Endothelial cell (in vitro differentiated cells): ENCODE results near the gene MON1A. TPM values are rescaled to one million over a fixed set of nuclear protein-coding genes. Genes with fewer than 3 reads are reported as not detected.
A peak's percentile ranks its signal among the peaks of the same experiment; 100 is the strongest.
"Not testable (repeated sequence)": the region's sequence is repeated elsewhere in the genome, so short reads cannot be mapped to it uniquely, and the experiment has no call there.

ENCODE experiments used
- DNase-seq: peaks from one replicate; pipeline ENCODE4 v3.0.0; 2021; ENCODE audit warnings: low spot score
- H3K27ac Mint-ChIP-seq: one replicate; pipeline ENCODE4 v1.8.0; 2021; ENCODE audit warnings: mixed read lengths, inconsistent platforms; ENCODE audit not compliant: unreplicated experiment
- H3K27me3 Mint-ChIP-seq: one replicate; pipeline ENCODE4 v1.8.0; 2021; ENCODE audit warnings: mild to moderate bottlenecking, moderate library complexity, mixed read lengths, inconsistent platforms; ENCODE audit not compliant: unreplicated experiment
- H3K36me3 Mint-ChIP-seq: one replicate; pipeline ENCODE4 v1.8.0; 2021; ENCODE audit warnings: mild to moderate bottlenecking, low read depth, mixed read lengths, inconsistent platforms; ENCODE audit not compliant: unreplicated experiment
- H3K4me1 Mint-ChIP-seq: one replicate; pipeline ENCODE4 v1.8.0; 2021; ENCODE audit warnings: mild to moderate bottlenecking, mixed read lengths, inconsistent platforms; ENCODE audit not compliant: unreplicated experiment
- H3K4me3 Mint-ChIP-seq: one replicate; pipeline ENCODE4 v1.8.0; 2021; ENCODE audit warnings: mild to moderate bottlenecking, mixed read lengths, inconsistent platforms; ENCODE audit not compliant: unreplicated experiment
- H3K9me3 Mint-ChIP-seq: one replicate; pipeline ENCODE4 v1.8.0; 2021; ENCODE audit warnings: mixed read lengths, inconsistent platforms; ENCODE audit not compliant: unreplicated experiment
- CTCF ChIP-seq: fragments of 200-600 bp; sonication (generic); IDR thresholded peaks from one replicate; pipeline ENCODE4 v1.5.0; 2021; ENCODE audit warnings: antibody characterized with exemption; ENCODE audit not compliant: unreplicated experiment
- total RNA-seq: library from RNA; stranded (reverse); fragmentation: NEBNext Ultra II Directional; extraction: Animal tissue kit (Norgen Biotek cat#: 25700); gene quantifications from one replicate; pipeline ENCODE4 v1.2.1, GENCODE V29; 2021; ENCODE audit not compliant: unreplicated experiment

The MON1A gene
- total RNA-seq, 1 donor from 2014 or later = 6.1 TPM

GRCh38 chr3:49939858-49940666 lies 10.5 kb upstream of the MON1A start, which contains the start of gene RBM6:
TSS of gene RBM6 (plus strand) at chr3:49940150. CDS start at chr3:49962642, 22,492 bp downstream.
- no peak for TF ChIP-seq CTCF
- peaks cover 3% of the 10 kb centered on the region for H3K27me3 Mint-ChIP-seq
- DNase-seq = peak; percentile 94
- peaks cover 5% of the 10 kb centered on the region for H3K4me1 Mint-ChIP-seq
- no peaks in the 10 kb centered on the region for H3K36me3 Mint-ChIP-seq
- H3K4me3 Mint-ChIP-seq = peak within 1 kb of the TSS; percentile 97
- H3K9me3 Mint-ChIP-seq = no peaks in the 10 kb centered on the region
- H3K27ac Mint-ChIP-seq = peak within 1 kb of the TSS; percentile 93

GRCh38 chr3:49937090-49937489 lies 7.5 kb upstream of the MON1A start:
- no peak for TF ChIP-seq CTCF
- H3K4me1 Mint-ChIP-seq = peaks cover 5% of the 10 kb centered on the region
- no peak for DNase-seq
- H3K27me3 Mint-ChIP-seq = peaks cover 3% of the 10 kb centered on the region
- H3K4me3 Mint-ChIP-seq = no peak overlapping the region
- no peaks in the 10 kb centered on the region for H3K9me3 Mint-ChIP-seq
- H3K27ac Mint-ChIP-seq = no peak overlapping the region
- H3K36me3 Mint-ChIP-seq = no peaks in the 10 kb centered on the region

DNA sequence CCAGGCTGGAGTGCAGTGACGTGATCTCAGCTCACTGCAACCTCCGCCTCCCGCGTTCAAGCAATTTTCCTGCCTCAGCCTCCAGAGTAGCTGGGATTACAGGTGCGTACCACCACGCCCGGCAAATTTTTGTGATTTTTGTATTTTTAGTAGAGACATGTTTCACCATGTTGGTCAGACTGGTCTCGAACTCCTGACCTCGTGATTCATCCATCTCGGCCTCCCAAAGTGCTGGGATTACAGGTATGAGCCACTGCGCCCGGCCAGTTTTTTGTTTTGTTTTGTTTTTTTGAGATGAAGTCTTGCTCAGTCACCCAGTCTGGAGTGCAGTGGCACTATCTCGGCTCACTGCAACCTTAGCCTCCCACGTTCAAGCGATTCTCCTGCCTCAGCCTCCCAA lies 2.7 kb upstream of the MON1A start:
- H3K27ac Mint-ChIP-seq, H3K27me3 Mint-ChIP-seq, H3K4me3 Mint-ChIP-seq, H3K9me3 Mint-ChIP-seq, H3K36me3 Mint-ChIP-seq, DNase-seq: not testable (repeated sequence)
- peaks cover 13% of the 10 kb centered on the region for H3K4me1 Mint-ChIP-seq

DNA sequence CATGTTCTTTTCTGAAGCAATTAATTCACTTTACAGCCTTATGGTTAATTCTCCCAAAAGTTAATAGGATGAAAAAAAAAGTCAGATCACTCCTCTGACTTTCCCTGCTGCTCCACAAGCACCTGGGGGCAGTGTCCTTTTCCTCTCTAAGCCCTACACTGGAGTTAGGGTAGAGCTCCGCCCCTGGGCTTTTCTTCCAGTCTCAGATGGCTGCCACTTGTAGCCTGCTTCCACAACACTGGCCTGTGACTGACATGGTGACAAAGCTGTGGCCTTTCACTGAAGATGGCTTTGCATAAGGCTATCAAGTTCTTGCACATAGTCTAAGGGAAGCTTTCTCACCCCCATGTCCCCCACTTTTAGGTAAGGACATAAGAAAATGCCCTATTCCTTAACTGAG lies 1.3 kb upstream of the MON1A start:
- TF ChIP-seq CTCF = no peak
- peak overlapping the region; percentile 54 for H3K27ac Mint-ChIP-seq
- peak; percentile 30 for DNase-seq

DNA sequence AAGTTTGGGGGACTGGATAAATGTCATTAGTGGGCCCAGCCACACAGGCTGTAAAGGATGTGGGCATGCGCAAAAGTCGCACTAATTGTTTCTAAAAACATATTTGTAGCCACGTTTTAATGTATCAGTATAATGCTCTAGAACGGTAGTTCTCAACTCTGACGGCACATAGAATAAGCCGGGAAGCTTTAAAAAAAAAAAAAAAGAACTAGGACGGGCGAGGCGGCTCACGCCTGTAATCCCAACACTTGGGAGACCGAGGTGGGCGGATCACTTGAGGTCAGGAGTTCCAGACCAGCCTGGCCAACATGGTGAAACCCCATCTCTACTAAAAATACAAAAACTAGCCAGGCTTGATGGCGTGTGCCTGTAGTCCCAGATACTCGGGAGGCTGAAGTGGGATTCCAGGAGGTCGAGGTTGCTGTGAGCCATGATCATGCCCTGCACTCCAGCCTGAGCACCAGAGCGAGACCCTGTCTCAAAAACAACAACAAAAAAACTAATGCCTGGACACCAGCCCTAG lies 618 bp upstream of the MON1A start:
- Mint-ChIP-seq H3K36me3 (no peaks in the 10 kb centered on the region), H3K27me3 (peaks cover 4% of the 10 kb centered on the region), H3K9me3 (no peaks in the 10 kb centered on the region), H3K4me1 (peaks cover 13% of the 10 kb centered on the region), H3K4me3 (peak overlapping the region; percentile 73), H3K27ac (peak overlapping the region; percentile 36)
- no peak for TF ChIP-seq CTCF
- DNase-seq = no peak

More for the DNA sequence above, 1.3 kb upstream of the MON1A start:
- Mint-ChIP-seq H3K36me3 (no peaks in the 10 kb centered on the region), H3K4me1 (peaks cover 13% of the 10 kb centered on the region), H3K9me3 (no peaks in the 10 kb centered on the region), H3K4me3 (no peak overlapping the region), H3K27me3 (peaks cover 4% of the 10 kb centered on the region)
